ENCODE results near the gene TNK1. TPM values are rescaled to one million over a fixed set of nuclear protein-coding genes. Genes with fewer than 3 reads are reported as not detected.
"Not testable (repeated sequence)": the region's sequence is repeated elsewhere in the genome, so short reads cannot be mapped to it uniquely, and the experiment has no call there.

TNK1 gene
- total and polyA plus RNA-seq, 4 donors = 3.7 to 8.2 (median 5.7) TPM

DNA sequence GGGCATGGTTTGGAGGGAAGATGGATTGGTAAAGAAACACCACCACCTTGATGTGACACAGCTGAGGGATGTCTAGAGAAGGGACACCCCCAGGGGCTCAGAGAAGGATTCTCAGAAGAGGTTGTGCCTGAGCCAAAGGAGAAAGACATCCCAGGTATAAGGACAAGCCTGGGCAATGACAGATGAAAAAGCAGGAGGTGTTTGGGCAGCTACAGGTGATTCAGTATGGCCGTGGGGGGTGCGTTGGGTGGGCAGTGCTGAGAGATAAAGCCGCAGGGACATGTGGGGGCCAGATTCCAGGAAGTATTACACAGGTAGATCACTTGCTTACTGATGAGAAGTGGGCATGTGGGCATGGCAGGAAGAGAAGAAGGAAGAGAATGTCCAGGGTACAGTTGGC lies 19.0 kb upstream of the TNK1 start:
- H3K4me3 ChIP-seq = no peak overlapping the region
- no peaks in the 10 kb centered on the region for H3K27me3 ChIP-seq (ENCODE audit: control insufficient read depth in 3 of 3, insufficient read depth in 3 of 3, low read length in 2 of 3)
- DNase-seq = no peak
- WGBS, 2 donors = 60 to 90% methylated on average over 3 of the region's 3 CpGs
- H3K9me3 ChIP-seq (ENCODE audit: control insufficient read depth in 4 of 4, insufficient read depth in 3 of 4, low read length in 3 of 4) = no peaks in the 10 kb centered on the region
- H3K4me1 ChIP-seq (ENCODE audit: control insufficient read depth in 5 of 5, insufficient read depth in 5 of 5, low read length in 5 of 5) = no peaks in the 10 kb centered on the region
- no peak overlapping the region for H3K9ac ChIP-seq (ENCODE audit: insufficient read depth in 1 of 2, low read length in 2 of 2)
- H3K36me3 ChIP-seq (ENCODE audit: control insufficient read depth in 4 of 4, insufficient read depth in 4 of 4, low read length in 4 of 4) = no peaks in the 10 kb centered on the region
- ATAC-seq (ENCODE audit: insufficient read depth, low FRiP score) = no peak
- TF ChIP-seq, protein P1, sequence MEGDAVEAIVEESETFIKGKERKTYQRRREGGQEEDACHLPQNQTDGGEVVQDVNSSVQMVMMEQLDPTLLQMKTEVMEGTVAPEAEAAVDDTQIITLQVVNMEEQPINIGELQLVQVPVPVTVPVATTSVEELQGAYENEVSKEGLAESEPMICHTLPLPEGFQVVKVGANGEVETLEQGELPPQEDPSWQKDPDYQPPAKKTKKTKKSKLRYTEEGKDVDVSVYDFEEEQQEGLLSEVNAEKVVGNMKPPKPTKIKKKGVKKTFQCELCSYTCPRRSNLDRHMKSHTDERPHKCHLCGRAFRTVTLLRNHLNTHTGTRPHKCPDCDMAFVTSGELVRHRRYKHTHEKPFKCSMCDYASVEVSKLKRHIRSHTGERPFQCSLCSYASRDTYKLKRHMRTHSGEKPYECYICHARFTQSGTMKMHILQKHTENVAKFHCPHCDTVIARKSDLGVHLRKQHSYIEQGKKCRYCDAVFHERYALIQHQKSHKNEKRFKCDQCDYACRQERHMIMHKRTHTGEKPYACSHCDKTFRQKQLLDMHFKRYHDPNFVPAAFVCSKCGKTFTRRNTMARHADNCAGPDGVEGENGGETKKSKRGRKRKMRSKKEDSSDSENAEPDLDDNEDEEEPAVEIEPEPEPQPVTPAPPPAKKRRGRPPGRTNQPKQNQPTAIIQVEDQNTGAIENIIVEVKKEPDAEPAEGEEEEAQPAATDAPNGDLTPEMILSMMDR (IDR thresholded peaks at IDR 0.05; ENCODE audit: control extremely low read depth, extremely low read depth) = no peak
- no peak overlapping the region for H3K27ac ChIP-seq (ENCODE audit: low read depth in 1 of 2, low read length in 1 of 2)

DNA sequence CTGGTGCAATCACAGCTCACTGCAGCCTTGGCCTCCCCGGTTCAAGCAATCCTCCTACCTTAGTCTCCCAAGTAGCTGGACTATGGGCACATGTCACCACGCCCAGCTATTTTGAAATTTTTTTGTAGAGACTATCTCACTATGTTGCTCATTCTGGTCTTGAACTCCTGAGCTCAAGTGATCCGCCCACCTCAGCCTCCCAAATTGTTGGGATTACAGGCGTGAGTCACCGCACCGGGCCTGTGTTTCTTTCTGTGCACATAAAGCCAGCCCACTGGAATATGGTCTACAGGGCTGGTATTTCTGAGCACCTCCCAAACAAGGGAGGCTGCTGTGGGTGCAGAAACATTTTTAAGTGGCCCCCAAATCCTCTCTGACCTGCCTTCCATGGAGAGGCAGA lies 17.6 kb upstream of the TNK1 start:
- no peaks in the 10 kb centered on the region for H3K36me3 ChIP-seq (ENCODE audit: control insufficient read depth in 4 of 4, insufficient read depth in 4 of 4, low read length in 4 of 4)
- no peaks in the 10 kb centered on the region for H3K27me3 ChIP-seq (ENCODE audit: control insufficient read depth in 3 of 3, insufficient read depth in 3 of 3, low read length in 2 of 3)
- no peak overlapping the region for H3K9ac ChIP-seq (ENCODE audit: insufficient read depth in 1 of 2, low read length in 2 of 2)
- TF ChIP-seq, protein P1 (IDR thresholded peaks at IDR 0.05; ENCODE audit: control extremely low read depth, extremely low read depth) = no peak
- H3K4me1 ChIP-seq (ENCODE audit: control insufficient read depth in 5 of 5, insufficient read depth in 5 of 5, low read length in 5 of 5) = no peaks in the 10 kb centered on the region
- ATAC-seq (ENCODE audit: insufficient read depth, low FRiP score) (no peak), DNase-seq (no peak)
- WGBS, 2 donors = 93 to 96% methylated on average over 6 of the region's 6 CpGs
- H3K4me3 ChIP-seq = no peak overlapping the region
- H3K9me3 ChIP-seq (ENCODE audit: control insufficient read depth in 4 of 4, insufficient read depth in 3 of 4, low read length in 3 of 4) = no peaks in the 10 kb centered on the region
- no peak overlapping the region for H3K27ac ChIP-seq (ENCODE audit: low read depth in 1 of 2, low read length in 1 of 2)

DNA sequence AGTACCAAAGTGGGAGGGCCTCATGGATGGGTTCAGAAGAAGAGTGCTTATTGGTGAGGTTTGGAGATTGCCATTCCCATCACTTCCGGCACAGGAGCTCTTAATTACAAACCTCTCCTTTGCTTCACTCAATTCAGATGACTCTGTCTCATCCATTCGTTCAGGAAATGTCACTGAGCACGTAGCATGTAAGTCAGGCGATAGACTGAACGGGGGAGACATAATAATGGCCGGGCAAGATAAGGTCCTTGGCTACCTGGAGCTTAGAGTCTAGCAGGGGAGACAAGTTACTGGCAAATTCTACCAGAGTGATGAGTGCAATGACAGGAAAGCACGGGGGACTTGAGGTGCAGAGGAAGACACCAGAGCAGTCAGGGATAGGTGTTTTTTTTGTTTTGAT lies 14.9 kb upstream of the TNK1 start:
- ATAC-seq (ENCODE audit: insufficient read depth, low FRiP score) = not testable (repeated sequence)

DNA sequence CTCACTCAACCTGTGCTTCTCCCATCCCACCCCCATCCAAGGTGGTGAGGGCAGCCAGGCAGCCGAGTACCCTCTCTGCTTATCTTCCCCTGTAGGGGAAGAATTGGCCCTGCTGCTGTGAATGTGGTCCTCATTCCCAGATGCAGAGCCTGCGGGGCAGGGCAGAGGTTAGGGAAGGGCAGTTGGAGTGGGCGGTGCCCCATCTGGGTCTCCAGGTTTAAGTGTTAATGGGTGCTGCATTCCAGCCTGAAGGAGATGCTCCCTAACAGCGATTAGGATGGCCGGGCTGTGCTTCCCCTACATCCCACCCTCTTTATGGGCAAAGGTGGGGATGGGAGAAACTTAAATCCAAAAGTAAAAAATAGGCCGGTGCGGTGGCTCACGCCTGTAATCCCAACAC lies 13.8 kb upstream of the TNK1 start:
- Histone ChIP-seq H3K9me3 (ENCODE audit: control insufficient read depth in 4 of 4, insufficient read depth in 3 of 4, low read length in 3 of 4) (no peaks in the 10 kb centered on the region), H3K27ac (ENCODE audit: low read depth in 1 of 2, low read length in 1 of 2) (no peak overlapping the region), H3K36me3 (ENCODE audit: control insufficient read depth in 4 of 4, insufficient read depth in 4 of 4, low read length in 4 of 4) (no peaks in the 10 kb centered on the region), H3K9ac (ENCODE audit: insufficient read depth in 1 of 2, low read length in 2 of 2) (no peak overlapping the region), H3K27me3 (ENCODE audit: control insufficient read depth in 3 of 3, insufficient read depth in 3 of 3, low read length in 2 of 3) (no peaks in the 10 kb centered on the region), H3K4me1 (ENCODE audit: control insufficient read depth in 5 of 5, insufficient read depth in 5 of 5, low read length in 5 of 5) (peaks cover 0 to 1% (median 0%) of the 10 kb centered on the region in 5 donors), H3K4me3 (no peak overlapping the region)
- ATAC-seq (ENCODE audit: insufficient read depth, low FRiP score) (no peak), DNase-seq (no peak)
- WGBS, 2 donors = 86 to 87% methylated on average over 8 of the region's 8 CpGs
- TF ChIP-seq, protein P1 (IDR thresholded peaks at IDR 0.05; ENCODE audit: control extremely low read depth, extremely low read depth) = no peak

More for the DNA sequence above, 14.9 kb upstream of the TNK1 start:
- not testable (repeated sequence) for H3K9ac ChIP-seq (ENCODE audit: insufficient read depth in 1 of 2, low read length in 2 of 2); H3K4me1 ChIP-seq (ENCODE audit: control insufficient read depth in 5 of 5, insufficient read depth in 5 of 5, low read length in 5 of 5); H3K4me3 ChIP-seq; H3K9me3 ChIP-seq (ENCODE audit: control insufficient read depth in 4 of 4, insufficient read depth in 3 of 4, low read length in 3 of 4); H3K36me3 ChIP-seq (ENCODE audit: control insufficient read depth in 4 of 4, insufficient read depth in 4 of 4, low read length in 4 of 4); H3K27me3 ChIP-seq (ENCODE audit: control insufficient read depth in 3 of 3, insufficient read depth in 3 of 3, low read length in 2 of 3); DNase-seq; H3K27ac ChIP-seq (ENCODE audit: low read depth in 1 of 2, low read length in 1 of 2)
- WGBS, 2 donors = 91 to 96% methylated on average over 6 of the region's 7 CpGs

All from lung (tissue), 12 donors.